Measurements from ENCODE around the gene PURB.
"Not testable (repeated sequence)": the region's sequence is repeated elsewhere in the genome, so short reads cannot be mapped to it uniquely, and the experiment has no call there.

Gene PURB

DNA sequence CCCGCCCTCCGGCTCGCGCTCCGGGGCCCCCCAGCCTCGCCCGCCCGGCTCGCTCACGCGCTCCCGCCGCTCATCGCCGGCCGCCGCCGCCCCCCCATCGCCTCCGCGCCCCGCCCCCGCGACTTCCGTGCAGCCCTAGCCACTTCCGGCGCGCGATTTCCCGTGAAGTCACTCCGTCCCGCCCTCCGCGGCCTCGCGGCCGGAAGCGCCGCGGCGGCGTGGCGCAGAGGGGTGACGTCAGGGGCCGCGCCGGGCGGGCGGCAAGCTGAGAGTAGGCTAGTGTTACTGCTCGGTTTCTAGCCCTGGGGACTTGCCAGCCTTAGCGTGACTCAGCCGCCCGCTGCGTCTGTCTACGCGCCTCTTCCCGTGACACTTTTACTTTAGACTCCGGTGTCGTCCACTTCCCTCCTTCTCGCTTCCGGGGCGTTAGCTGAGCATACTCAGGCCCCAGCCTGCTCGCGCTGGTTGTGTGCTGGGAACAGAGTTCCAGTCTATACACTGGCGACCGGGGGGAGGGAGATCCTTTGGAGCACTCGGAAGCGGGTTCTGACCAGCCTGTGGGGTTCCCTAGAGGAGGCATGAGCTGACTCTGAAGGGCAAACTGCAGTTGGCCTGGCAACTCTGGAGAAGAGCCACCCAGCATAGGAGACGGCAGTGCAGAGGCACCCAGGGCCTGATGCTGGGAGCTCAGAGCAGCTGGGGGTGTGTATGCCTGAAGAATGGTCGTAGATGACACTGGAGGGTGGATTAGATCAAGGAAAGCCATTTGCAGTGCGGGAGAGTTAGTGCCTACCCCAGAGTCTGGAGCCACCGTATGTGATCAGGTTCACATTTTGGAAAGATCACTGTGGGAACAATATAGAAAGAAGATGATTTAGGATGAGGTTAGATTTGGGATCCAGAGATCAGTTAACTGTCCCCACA, at the start of gene PURB:
TSS of gene PURB (minus strand) at position 137 of the 924 bp plus-strand sequence. CDS start 182 bp downstream, outside the sequence.
- TF ChIP-seq, protein P1, sequence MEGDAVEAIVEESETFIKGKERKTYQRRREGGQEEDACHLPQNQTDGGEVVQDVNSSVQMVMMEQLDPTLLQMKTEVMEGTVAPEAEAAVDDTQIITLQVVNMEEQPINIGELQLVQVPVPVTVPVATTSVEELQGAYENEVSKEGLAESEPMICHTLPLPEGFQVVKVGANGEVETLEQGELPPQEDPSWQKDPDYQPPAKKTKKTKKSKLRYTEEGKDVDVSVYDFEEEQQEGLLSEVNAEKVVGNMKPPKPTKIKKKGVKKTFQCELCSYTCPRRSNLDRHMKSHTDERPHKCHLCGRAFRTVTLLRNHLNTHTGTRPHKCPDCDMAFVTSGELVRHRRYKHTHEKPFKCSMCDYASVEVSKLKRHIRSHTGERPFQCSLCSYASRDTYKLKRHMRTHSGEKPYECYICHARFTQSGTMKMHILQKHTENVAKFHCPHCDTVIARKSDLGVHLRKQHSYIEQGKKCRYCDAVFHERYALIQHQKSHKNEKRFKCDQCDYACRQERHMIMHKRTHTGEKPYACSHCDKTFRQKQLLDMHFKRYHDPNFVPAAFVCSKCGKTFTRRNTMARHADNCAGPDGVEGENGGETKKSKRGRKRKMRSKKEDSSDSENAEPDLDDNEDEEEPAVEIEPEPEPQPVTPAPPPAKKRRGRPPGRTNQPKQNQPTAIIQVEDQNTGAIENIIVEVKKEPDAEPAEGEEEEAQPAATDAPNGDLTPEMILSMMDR (conservative IDR thresholded peaks at IDR 0.05; ENCODE audit: low read depth, low read length), result no peak
- peak; percentile 79 for DNase-seq (ENCODE audit: low read depth)
- peak within 1 kb of the TSS; percentile 91 for H3K4me3 ChIP-seq (ENCODE audit: low read length)

- no peak overlapping the region for H3K4me3 ChIP-seq (ENCODE audit: low read length)
- no peak for DNase-seq (ENCODE audit: low read depth)
- TF ChIP-seq, protein P1 (conservative IDR thresholded peaks at IDR 0.05; ENCODE audit: low read depth, low read length), result no peak
Observed at GRCh38 chr7:44935016-44935415, 49.7 kb upstream of the PURB start.

- DNase-seq (ENCODE audit: low read depth); H3K4me3 ChIP-seq (ENCODE audit: low read length): not testable (repeated sequence)
Observed at GRCh38 chr7:44934510-44934909, 49.2 kb upstream of the PURB start.

GRCh38 chr7:44930921-44931320, 45.6 kb upstream of the PURB start:
- no peak overlapping the region for H3K4me3 ChIP-seq (ENCODE audit: low read length)
- TF ChIP-seq, protein P1 (conservative IDR thresholded peaks at IDR 0.05; ENCODE audit: low read depth, low read length), result no peak
- no peak for DNase-seq (ENCODE audit: low read depth)

- no peak for DNase-seq (ENCODE audit: low read depth)
- TF ChIP-seq, protein P1 (conservative IDR thresholded peaks at IDR 0.05; ENCODE audit: low read depth, low read length), result no peak
- H3K4me3 ChIP-seq (ENCODE audit: low read length), result no peak overlapping the region
Observed at GRCh38 chr7:44922351-44922694, 37.0 kb upstream of the PURB start.

DNA sequence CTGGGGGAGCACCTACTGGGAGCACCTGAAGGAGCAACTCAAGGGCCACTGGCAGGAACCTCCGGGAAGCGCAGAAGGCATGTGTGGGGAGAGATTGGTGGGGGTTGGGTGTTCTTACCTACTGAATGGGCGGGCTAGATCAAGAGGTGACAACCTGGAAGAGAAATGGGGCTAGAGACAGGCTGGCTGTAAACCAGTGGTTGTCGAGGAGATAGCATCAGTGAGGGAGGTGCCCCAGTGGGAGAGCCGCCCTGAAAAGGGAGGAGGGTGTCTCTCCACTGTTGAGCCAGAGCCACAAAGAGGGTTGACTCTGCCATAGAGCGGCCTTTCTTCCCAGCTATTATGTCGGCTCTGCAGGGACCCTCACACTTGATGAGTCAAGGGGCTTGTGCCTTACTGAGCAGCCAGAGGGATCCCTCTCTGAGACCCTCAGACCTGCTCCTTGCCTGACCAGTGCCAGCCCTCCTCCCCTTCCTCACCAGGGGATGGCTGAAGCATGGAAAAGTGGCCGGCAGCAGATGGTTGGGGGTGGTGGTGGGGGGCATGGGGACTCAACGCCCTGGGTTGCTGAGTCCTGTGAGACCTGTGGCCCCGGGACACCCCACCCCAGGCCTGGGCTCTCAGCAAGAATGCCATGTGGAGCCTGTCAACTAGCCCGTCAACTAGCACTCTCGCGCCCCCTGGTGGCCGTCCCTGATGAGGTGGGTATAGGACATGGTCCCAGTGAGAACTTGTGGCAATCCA, 36.4 kb upstream of the PURB start:
- no peak overlapping the region for H3K4me3 ChIP-seq (ENCODE audit: low read length)
- DNase-seq (ENCODE audit: low read depth), result no peak
- TF ChIP-seq, protein P1 (conservative IDR thresholded peaks at IDR 0.05; ENCODE audit: low read depth, low read length), result peak; percentile 86

DNA sequence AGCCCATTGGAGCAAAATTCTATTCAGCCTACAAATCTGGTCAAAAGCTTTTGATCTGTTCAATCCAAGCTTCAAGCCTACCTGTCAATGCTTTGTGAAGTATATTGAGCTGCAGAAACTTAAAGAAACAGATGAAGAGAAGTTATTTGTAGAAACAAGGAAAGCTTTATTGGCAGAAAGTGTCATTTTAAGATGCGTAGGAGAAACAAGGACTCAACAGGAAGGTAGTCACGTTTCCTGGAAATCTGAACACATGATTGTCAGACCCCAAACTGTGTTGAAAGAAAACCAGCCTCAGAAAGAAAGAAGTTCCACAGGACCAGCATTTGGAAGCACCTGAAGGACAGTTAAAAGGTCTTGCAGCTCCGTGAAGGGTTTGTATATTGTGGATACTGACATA, 34.8 kb upstream of the PURB start:
- TF ChIP-seq, protein P1 (conservative IDR thresholded peaks at IDR 0.05; ENCODE audit: low read depth, low read length), result no peak
- DNase-seq (ENCODE audit: low read depth), result no peak
- no peak overlapping the region for H3K4me3 ChIP-seq (ENCODE audit: low read length)

Data from retinal pigment epithelial cell (primary cell).